HG02840 (cell line): ENCODE results near the gene CYP4F2.
"Not testable (repeated sequence)": the region's sequence is repeated elsewhere in the genome, so short reads cannot be mapped to it uniquely, and the experiment has no call there.

Experiments
- ATAC-seq: cut with Tn5 transposase; IDR thresholded peaks from one replicate; pipeline ENCODE4 v1.9.1; 2021; ENCODE audit warnings: mild to moderate bottlenecking, moderate library complexity, moderate number of reproducible peaks; ENCODE audit not compliant: unreplicated experiment, low FRiP score

Gene CYP4F2

GRCh38 chr19:15900504-15900903 is 2.6 kb upstream of the CYP4F2 start:
- no peak for ATAC-seq

GRCh38 chr19:15900032-15900431 is 2.2 kb upstream of the CYP4F2 start:
- ATAC-seq, result not testable (repeated sequence)

- ATAC-seq, result not testable (repeated sequence)
Observed at GRCh38 chr19:15899561-15899960, 1.7 kb upstream of the CYP4F2 start.

- ATAC-seq, result no peak
Observed at GRCh38 chr19:15897026-15897737, 692 bp downstream of the CYP4F2 start.

- ATAC-seq, result no peak
Observed at GRCh38 chr19:15895876-15896430, 1.9 kb downstream of the CYP4F2 start.

GRCh38 chr19:15894359-15894758 is 3.5 kb downstream of the CYP4F2 start:
- ATAC-seq, result no peak

GRCh38 chr19:15893477-15893876 is 4.4 kb downstream of the CYP4F2 start:
- ATAC-seq, result no peak

- no peak for ATAC-seq
Observed at GRCh38 chr19:15892012-15892411, 5.9 kb downstream of the CYP4F2 start.

GRCh38 chr19:15891434-15891833 is 6.4 kb downstream of the CYP4F2 start:
- ATAC-seq, result no peak

GRCh38 chr19:15889339-15889738 is 8.5 kb downstream of the CYP4F2 start:
- ATAC-seq, result not testable (repeated sequence)

- ATAC-seq, result no peak
Observed at GRCh38 chr19:15885919-15886318, 12.0 kb downstream of the CYP4F2 start.

GRCh38 chr19:15885167-15885566 is 12.7 kb downstream of the CYP4F2 start:
- no peak for ATAC-seq

GRCh38 chr19:15883329-15883728 is 14.5 kb downstream of the CYP4F2 start:
- not testable (repeated sequence) for ATAC-seq

- ATAC-seq, result no peak
Observed at GRCh38 chr19:15874821-15875474, 22.9 kb downstream of the CYP4F2 start.

- ATAC-seq, result not testable (repeated sequence)
Observed at GRCh38 chr19:15873771-15874170, 24.1 kb downstream of the CYP4F2 start.

GRCh38 chr19:15871570-15871969 is 26.3 kb downstream of the CYP4F2 start:
- ATAC-seq, result no peak

- no peak for ATAC-seq
Observed at GRCh38 chr19:15869873-15870272, 28.0 kb downstream of the CYP4F2 start.

GRCh38 chr19:15869109-15869555 is 28.7 kb downstream of the CYP4F2 start:
- ATAC-seq, result no peak

- ATAC-seq, result no peak
Observed at GRCh38 chr19:15866636-15867035, 31.2 kb downstream of the CYP4F2 start.

- no peak for ATAC-seq
Observed at GRCh38 chr19:15864824-15865223, 33.0 kb downstream of the CYP4F2 start.

GRCh38 chr19:15863272-15863671 is 34.6 kb downstream of the CYP4F2 start:
- ATAC-seq, result no peak

- ATAC-seq, result no peak
Observed at GRCh38 chr19:15862444-15862843, 35.4 kb downstream of the CYP4F2 start.
